Activated naive CD8-positive, alpha-beta T cell treated with anti-CD3 and anti-CD28 coated beads for 36 hours (primary cell): ENCODE data around the gene CLNK. TPM values are rescaled to one million over a fixed set of nuclear protein-coding genes. Genes with fewer than 3 reads are reported as not detected.
"Not testable (repeated sequence)": the region's sequence is repeated elsewhere in the genome, so short reads cannot be mapped to it uniquely, and the experiment has no call there.

Experiments used
- DNase-seq: peaks from one replicate; pipeline ENCODE4 v3.0.0; 2021
- H3K27ac Mint-ChIP-seq: one replicate; pipeline ENCODE4 v1.8.0; 2022; ENCODE audit warnings: mild to moderate bottlenecking, moderate library complexity, mixed read lengths
- H3K27me3 Mint-ChIP-seq: one replicate; pipeline ENCODE4 v1.8.0; 2022; ENCODE audit warnings: mild to moderate bottlenecking, mixed read lengths
- H3K36me3 Mint-ChIP-seq: one replicate; pipeline ENCODE4 v1.8.0; 2021; ENCODE audit warnings: mild to moderate bottlenecking, mixed read lengths
- H3K4me1 Mint-ChIP-seq: one replicate; pipeline ENCODE4 v1.8.0; 2021; ENCODE audit warnings: mixed read lengths
- H3K4me3 Mint-ChIP-seq: one replicate; pipeline ENCODE4 v1.8.0; 2022; ENCODE audit warnings: mild to moderate bottlenecking, moderate library complexity, mixed read lengths
- H3K9me3 Mint-ChIP-seq: one replicate; pipeline ENCODE4 v1.8.0; 2022; ENCODE audit warnings: mixed read lengths
- total RNA-seq, 2 experiments: library from RNA; stranded (reverse); gene quantifications; one replicate each; pipeline ENCODE4 v1.2.3, GENCODE V29; 2021

CLNK gene
- total RNA-seq, 2 experiments from 2014 or later, result 0.32 to 0.35 TPM

- DNase-seq, result no peak
- Mint-ChIP-seq H3K4me1 (peaks cover 9% of the 10 kb centered on the region), H3K27me3 (no peaks in the 10 kb centered on the region), H3K4me3 (no peak overlapping the region), H3K9me3 (no peaks in the 10 kb centered on the region), H3K36me3 (no peaks in the 10 kb centered on the region), H3K27ac (no peak overlapping the region)
Measured at GRCh38 chr4:10575414-10575813, 109.2 kb downstream of the CLNK start.

- H3K4me1 Mint-ChIP-seq, H3K27me3 Mint-ChIP-seq, DNase-seq, H3K27ac Mint-ChIP-seq, H3K9me3 Mint-ChIP-seq, H3K36me3 Mint-ChIP-seq, H3K4me3 Mint-ChIP-seq: not testable (repeated sequence)
Measured at GRCh38 chr4:10574553-10574952, 110.0 kb downstream of the CLNK start.

GRCh38 chr4:10571909-10572308, 112.7 kb downstream of the CLNK start:
- Mint-ChIP-seq H3K27ac (no peak overlapping the region), H3K9me3 (no peaks in the 10 kb centered on the region), H3K36me3 (no peaks in the 10 kb centered on the region), H3K27me3 (no peaks in the 10 kb centered on the region), H3K4me1 (peaks cover 3% of the 10 kb centered on the region), H3K4me3 (no peak overlapping the region)
- DNase-seq, result no peak

GRCh38 chr4:10569491-10569890, 115.1 kb downstream of the CLNK start:
- Mint-ChIP-seq H3K4me1 (no peaks in the 10 kb centered on the region), H3K4me3 (no peak overlapping the region), H3K36me3 (no peaks in the 10 kb centered on the region), H3K27ac (no peak overlapping the region), H3K9me3 (no peaks in the 10 kb centered on the region), H3K27me3 (no peaks in the 10 kb centered on the region)
- DNase-seq, result no peak

GRCh38 chr4:10567766-10568165, 116.8 kb downstream of the CLNK start:
- no peak overlapping the region for H3K27ac Mint-ChIP-seq
- no peaks in the 10 kb centered on the region for H3K36me3 Mint-ChIP-seq
- no peak for DNase-seq
- H3K4me3 Mint-ChIP-seq, result no peak overlapping the region
- H3K27me3 Mint-ChIP-seq, result no peaks in the 10 kb centered on the region
- H3K4me1 Mint-ChIP-seq, result no peaks in the 10 kb centered on the region
- no peaks in the 10 kb centered on the region for H3K9me3 Mint-ChIP-seq

- no peak for DNase-seq
- Mint-ChIP-seq H3K4me3 (no peak overlapping the region), H3K27ac (no peak overlapping the region), H3K4me1 (no peaks in the 10 kb centered on the region), H3K9me3 (no peaks in the 10 kb centered on the region), H3K36me3 (no peaks in the 10 kb centered on the region), H3K27me3 (no peaks in the 10 kb centered on the region)
Measured at GRCh38 chr4:10565166-10565780, 119.3 kb downstream of the CLNK start.

- Mint-ChIP-seq H3K27me3 (peaks cover 32% of the 10 kb centered on the region), H3K36me3 (no peaks in the 10 kb centered on the region), H3K4me3 (no peak overlapping the region), H3K4me1 (peaks cover 7% of the 10 kb centered on the region), H3K9me3 (no peaks in the 10 kb centered on the region), H3K27ac (no peak overlapping the region)
- DNase-seq, result peak; percentile 16
Measured at GRCh38 chr4:10554694-10555093, 129.9 kb downstream of the CLNK start.

- Mint-ChIP-seq H3K27ac (no peak overlapping the region), H3K4me1 (peaks cover 7% of the 10 kb centered on the region), H3K4me3 (no peak overlapping the region), H3K9me3 (no peaks in the 10 kb centered on the region), H3K27me3 (peaks cover 32% of the 10 kb centered on the region), H3K36me3 (no peaks in the 10 kb centered on the region)
- DNase-seq, result no peak
Measured at GRCh38 chr4:10554121-10554520, 130.4 kb downstream of the CLNK start.

- H3K27me3 Mint-ChIP-seq, result peaks cover 32% of the 10 kb centered on the region
- no peaks in the 10 kb centered on the region for H3K9me3 Mint-ChIP-seq
- no peak for DNase-seq
- peaks cover 7% of the 10 kb centered on the region for H3K4me1 Mint-ChIP-seq
- H3K36me3 Mint-ChIP-seq, result no peaks in the 10 kb centered on the region
- no peak overlapping the region for H3K4me3 Mint-ChIP-seq
- H3K27ac Mint-ChIP-seq, result no peak overlapping the region
Measured at GRCh38 chr4:10552591-10553280, 131.8 kb downstream of the CLNK start.

GRCh38 chr4:10535912-10536311, 148.7 kb downstream of the CLNK start:
- peaks cover 2% of the 10 kb centered on the region for H3K27me3 Mint-ChIP-seq
- H3K4me1 Mint-ChIP-seq, result no peaks in the 10 kb centered on the region
- no peak overlapping the region for H3K4me3 Mint-ChIP-seq
- H3K27ac Mint-ChIP-seq, result no peak overlapping the region
- no peak for DNase-seq
- H3K36me3 Mint-ChIP-seq, result no peaks in the 10 kb centered on the region
- no peaks in the 10 kb centered on the region for H3K9me3 Mint-ChIP-seq

GRCh38 chr4:10534820-10535219, 149.7 kb downstream of the CLNK start:
- no peak for DNase-seq
- no peaks in the 10 kb centered on the region for H3K36me3 Mint-ChIP-seq
- H3K9me3 Mint-ChIP-seq, result no peaks in the 10 kb centered on the region

GRCh38 chr4:10532155-10532554, 152.4 kb downstream of the CLNK start:
- Mint-ChIP-seq H3K9me3 (no peaks in the 10 kb centered on the region), H3K27me3 (peaks cover 2% of the 10 kb centered on the region), H3K4me1 (no peaks in the 10 kb centered on the region), H3K4me3 (no peak overlapping the region), H3K36me3 (no peaks in the 10 kb centered on the region), H3K27ac (no peak overlapping the region)
- no peak for DNase-seq

More at GRCh38 chr4:10534820-10535219, 149.7 kb downstream of the CLNK start:
- Mint-ChIP-seq H3K4me3 (no peak overlapping the region), H3K4me1 (no peaks in the 10 kb centered on the region), H3K27me3 (peaks cover 2% of the 10 kb centered on the region), H3K27ac (no peak overlapping the region)

- Mint-ChIP-seq H3K9me3 (no peaks in the 10 kb centered on the region), H3K27ac (no peak overlapping the region), H3K4me3 (no peak overlapping the region), H3K4me1 (no peaks in the 10 kb centered on the region), H3K27me3 (peaks cover 2% of the 10 kb centered on the region), H3K36me3 (no peaks in the 10 kb centered on the region)
- DNase-seq, result no peak
Measured at GRCh38 chr4:10530137-10530786, 154.3 kb downstream of the CLNK start.

- peaks cover 2% of the 10 kb centered on the region for H3K27me3 Mint-ChIP-seq
- no peaks in the 10 kb centered on the region for H3K9me3 Mint-ChIP-seq
- no peak overlapping the region for H3K4me3 Mint-ChIP-seq
- H3K27ac Mint-ChIP-seq, result no peak overlapping the region
- H3K36me3 Mint-ChIP-seq, result no peaks in the 10 kb centered on the region
- H3K4me1 Mint-ChIP-seq, result no peaks in the 10 kb centered on the region
- no peak for DNase-seq
Measured at GRCh38 chr4:10529291-10530136, 155.1 kb downstream of the CLNK start.

GRCh38 chr4:10527438-10527837, 157.1 kb downstream of the CLNK start:
- no peak for DNase-seq
- H3K27me3 Mint-ChIP-seq, result no peaks in the 10 kb centered on the region
- H3K4me3 Mint-ChIP-seq, result no peak overlapping the region
- no peaks in the 10 kb centered on the region for H3K9me3 Mint-ChIP-seq
- H3K4me1 Mint-ChIP-seq, result no peaks in the 10 kb centered on the region
- H3K36me3 Mint-ChIP-seq, result no peaks in the 10 kb centered on the region
- no peak overlapping the region for H3K27ac Mint-ChIP-seq
